GM19395 (cell line): ENCODE measurements around the gene CFAP119.

Experiments
- ATAC-seq: cut with Tn5 transposase; IDR thresholded peaks from one replicate; pipeline ENCODE4 v1.9.1; 2021; ENCODE audit warnings: mild to moderate bottlenecking, moderate library complexity; ENCODE audit not compliant: unreplicated experiment

CFAP119 gene

DNA sequence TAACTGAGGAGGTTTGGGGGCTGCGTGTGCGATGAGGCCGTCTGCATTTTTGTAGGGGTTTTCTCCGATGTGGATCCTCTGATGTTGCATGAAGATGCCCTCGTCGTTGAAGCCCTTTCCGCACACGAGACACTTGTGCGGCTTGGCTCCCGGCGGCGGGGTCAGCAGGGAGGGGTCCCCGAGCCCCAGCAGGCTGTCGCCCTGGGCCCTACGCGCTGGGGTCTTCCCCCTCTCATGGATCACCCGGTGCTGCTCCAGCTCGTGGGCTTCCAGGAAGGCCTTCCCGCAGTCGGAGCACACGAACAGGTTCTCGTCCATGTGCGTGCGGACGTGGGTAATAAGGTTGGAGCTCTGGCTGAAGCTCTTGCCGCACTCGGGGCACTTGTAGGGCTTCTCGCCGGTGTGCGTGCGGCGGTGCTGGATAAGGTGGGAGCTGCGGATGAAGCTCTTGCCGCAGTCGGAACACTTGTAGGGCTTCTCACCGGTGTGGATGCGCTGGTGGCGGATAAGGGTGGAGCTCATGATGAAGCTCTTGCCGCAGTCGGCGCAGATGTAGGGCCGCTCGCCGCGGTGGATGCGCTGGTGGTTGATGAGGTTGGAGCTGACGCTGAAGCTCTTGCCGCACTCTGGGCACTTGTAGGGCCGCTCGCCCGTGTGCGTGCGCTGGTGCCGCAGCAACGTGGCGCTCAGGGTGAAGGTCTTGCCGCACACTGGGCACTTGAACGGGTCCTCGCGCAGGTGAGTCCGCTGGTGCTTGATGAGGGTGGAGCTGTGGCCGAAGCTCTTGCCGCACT, 20.8 kb upstream of the CFAP119 start:
- ATAC-seq, result no peak

DNA sequence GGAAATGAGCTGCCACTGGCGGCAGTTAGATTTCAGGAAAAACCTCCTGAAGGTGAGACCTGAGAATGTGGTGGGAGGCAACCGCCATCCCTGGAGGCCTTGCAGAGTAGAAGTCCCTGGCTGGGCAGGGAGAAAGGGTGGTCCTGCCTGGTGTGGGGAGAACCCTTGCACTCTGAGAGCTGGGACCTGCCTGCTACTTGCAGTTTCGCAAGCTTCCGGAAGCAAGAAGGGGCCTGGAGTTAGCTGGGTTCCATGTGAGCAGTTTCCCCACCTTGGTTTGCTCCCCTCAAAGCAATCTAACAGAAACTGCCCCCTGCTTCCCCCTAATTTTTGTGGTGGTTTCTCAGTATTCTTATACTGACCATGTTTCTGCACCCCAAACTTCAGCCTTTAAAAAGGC, 18.7 kb upstream of the CFAP119 start:
- no peak for ATAC-seq

DNA sequence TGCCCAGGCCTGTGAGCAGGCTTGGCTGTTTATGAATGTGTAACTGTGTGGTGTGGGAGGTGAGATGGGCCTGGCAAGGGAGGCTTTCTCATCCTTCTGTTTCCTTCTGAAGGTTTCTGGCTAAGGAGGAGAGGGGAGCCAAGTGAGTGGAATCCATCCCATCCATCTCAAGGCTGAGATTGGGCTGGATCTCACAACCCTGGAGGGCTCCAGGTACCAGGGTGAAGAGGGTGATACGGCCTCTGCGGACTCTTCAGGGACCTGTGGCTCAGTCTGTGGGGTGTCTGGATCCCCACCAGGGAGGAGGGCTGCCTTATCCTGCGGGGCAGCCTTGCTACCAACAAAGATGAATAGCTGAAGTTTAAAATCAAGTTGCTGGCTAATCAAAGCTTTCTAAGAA, 18.2 kb upstream of the CFAP119 start:
- ATAC-seq, result no peak

DNA sequence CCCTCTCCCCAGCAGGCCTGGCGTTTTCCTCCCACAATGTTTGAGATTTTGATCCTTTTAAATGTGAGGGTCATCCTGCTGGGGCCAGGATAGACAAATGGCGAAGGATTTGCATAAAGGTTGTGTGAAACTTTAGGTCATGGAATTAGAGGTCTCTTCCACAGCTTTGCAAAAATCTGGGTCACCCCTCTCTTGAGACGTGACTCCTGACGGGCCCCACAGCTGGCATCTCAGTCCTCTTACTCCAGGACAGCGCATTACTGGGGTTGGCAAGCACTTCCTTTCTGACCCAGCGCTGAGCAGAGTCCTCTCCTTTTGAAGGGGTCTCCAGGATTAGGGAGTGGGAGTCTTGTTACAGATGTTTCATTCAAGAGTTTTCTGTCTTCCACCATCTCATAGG, 17.7 kb upstream of the CFAP119 start:
- ATAC-seq, result no peak

DNA sequence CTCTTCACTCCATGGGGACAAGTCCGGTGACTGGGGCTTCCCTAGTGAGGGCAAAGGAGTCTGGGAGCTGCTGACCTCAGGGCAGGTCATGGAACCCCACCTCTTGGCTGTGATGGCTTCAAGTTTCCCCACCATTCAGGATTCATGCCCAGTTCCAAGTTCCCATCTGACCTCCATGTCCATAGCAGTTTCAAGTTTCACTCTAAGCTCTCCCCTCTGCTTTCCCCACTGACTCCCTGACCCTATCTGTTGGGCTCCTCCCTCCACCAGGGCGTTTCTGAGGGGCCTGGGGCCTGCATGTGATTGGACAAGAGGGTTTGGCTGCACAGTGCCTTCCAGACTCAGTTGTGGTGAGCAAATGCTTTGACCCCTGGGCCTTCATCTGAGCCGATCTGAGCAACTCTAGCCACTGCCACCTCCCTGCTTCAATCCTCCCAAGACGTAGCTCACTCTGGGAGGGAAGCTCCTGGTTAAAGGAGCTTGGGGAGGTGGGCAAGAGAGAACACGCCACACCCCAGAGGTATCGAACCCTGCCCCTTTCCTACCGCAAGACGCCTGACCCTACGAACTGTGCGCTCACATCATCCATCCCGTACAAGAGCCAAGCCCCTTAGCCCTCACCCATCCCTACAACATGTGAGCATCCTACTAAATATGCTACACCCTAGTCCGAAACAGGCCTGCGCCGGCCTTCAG, 16.8 kb upstream of the CFAP119 start:
- no peak for ATAC-seq

DNA sequence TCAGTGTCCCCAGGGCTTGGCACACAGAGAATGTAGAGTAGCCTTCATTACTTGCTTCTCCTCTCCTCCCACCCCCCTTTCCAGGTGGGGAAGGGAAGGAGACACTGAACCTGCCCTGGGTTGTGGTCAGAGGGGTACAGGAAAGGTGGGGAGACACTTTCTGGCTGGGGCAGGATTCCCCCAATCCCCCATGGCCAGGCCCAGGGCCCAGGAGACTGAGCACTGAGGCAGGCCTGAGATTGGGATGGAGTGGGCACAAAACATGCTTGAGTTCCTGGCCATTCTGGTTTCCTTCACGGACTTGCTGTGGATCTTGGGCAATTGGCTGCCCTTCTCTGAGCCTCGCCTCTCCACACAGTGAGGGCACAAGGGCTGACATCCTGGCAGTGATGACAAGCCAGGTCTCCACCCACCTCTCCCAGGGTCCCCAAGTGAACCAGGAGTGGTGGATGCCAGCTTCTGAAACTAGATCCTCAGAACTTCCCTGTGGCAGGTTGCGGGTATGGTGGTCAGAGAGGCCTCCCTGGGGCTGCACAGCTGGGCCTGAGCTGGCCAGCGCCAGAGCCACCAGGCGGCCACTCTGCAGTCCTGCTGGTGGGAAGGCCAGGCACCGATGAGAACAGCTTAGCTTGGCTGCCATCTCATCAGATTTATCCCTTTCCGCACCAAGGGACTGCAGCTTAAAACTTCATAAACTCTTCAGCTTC, 15.9 kb upstream of the CFAP119 start:
- no peak for ATAC-seq

DNA sequence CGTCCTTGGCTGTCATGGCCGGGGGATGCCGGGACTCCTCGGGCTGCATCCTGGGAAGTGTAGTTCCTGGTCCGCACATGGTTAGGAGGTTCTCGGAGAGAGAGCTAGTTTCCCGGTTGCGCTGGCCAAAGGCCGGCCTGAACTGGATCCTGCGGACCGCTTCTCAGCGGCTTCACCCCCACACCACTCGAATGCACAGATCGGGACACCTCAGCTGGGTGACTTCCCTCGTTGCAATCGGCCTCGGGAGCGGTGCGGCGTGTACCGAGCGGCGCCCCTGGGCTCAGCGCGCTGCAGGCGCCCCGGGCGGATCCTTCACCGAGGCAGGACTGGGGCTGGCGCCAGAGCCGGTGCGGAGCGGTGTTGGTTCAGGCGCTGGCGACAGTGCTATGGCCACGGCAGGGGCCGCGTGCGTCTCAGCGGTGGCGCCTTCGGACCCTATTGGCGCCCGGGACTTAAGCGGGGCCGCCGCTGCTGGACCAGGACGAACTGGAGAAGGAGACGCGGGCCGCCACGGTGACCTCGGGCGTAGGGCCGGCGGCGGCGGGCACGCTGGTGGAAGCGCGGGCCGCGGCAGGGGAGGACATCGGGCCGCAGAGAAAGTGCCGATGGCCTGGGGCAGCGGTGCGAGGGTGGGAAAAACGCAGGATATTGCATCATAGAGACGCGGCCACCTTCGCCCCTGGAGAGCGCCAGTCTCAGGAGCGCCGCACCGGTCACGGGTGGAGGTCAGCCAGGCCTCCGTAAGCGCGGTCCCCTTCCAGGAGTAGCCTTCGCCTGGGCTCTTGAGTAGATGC, 13.7 kb upstream of the CFAP119 start:
- ATAC-seq, result peak; percentile 67

DNA sequence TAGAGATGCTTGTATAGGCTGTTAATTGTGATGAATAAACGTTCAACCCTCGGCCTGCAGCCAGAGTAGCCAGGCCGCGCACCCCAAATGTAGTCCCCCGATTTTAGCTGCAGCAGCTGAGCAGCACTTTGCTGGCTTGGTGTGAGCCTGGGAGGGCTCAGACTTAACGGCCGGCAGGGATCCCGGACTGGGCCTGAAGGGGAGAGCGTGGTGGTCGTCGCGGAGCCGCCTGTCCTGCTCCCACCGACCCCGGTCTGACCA, 13.2 kb upstream of the CFAP119 start:
- no peak for ATAC-seq

DNA sequence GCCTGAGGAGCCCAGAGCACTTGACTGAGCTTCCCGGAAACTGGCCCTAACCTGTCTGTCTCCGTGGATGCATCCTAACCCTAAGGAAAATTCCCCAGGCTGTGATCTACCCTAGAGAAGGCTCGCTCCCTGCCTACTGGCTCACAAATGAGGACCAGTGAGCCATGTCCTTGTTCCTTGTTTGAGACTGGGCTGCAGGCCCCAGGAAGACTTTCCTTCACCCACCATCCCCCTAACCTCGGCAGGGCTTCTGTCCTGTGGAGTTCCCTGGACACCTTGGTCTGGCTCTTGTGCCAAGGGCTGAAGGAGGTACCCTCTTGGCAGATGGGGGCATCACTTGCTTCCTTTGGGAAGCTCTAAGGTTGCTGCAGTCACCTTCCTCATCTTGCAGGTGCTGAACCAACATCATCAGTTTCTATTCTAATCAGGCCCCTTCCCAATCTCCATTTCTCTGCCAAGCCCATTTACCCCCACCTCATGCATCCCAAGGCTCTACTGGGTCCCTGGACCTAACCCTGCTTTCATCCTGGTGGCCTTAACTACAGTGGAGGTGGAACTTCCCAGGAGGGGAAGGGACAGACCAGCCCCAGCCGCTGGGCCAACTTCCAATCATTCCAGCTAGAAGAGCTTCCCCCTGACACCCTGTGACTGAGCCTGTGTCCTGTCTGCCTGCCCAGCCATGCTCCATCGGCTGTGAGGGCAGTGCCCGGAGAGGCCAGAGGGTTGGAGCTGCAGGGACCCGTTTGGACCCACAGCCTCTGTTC, 12.7 kb upstream of the CFAP119 start:
- no peak for ATAC-seq

DNA sequence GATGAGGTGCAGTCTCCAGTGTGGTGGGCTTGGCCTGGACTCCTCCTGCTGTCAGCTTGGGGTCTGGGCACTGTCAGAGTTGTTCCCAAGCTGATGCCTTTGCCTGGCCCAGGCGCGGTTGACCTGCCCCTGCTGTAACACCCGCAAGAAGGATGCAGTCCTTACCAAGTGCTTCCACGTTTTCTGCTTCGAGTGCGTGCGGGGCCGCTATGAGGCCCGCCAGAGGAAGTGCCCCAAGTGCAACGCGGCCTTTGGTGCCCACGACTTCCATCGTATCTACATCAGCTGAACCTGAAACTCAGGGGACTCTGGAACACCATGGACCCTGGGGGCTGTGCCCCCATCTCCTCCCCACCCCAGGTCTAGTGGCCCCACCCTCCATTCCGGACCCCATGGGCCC, 12.0 kb upstream of the CFAP119 start:
- ATAC-seq, result no peak

DNA sequence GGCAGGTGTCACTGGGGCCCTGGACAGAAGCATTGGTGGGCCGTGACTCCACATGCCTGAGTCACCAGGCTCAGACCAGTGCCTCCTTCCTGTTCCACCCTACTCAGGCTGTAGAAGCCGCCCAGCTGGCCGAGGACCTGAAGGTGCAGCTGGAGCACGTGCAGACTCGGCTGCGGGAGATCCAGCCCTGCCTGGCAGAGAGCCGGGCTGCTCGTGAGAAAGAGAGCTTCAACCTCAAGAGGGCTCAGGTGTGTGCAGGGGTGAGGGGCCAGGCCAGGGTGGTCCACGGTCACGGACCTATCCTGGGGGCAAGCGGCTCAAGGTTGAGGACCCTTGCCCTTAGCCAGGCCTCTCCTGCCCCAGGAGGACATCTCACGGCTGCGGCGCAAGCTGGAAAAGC, 9.9 kb upstream of the CFAP119 start:
- no peak for ATAC-seq

DNA sequence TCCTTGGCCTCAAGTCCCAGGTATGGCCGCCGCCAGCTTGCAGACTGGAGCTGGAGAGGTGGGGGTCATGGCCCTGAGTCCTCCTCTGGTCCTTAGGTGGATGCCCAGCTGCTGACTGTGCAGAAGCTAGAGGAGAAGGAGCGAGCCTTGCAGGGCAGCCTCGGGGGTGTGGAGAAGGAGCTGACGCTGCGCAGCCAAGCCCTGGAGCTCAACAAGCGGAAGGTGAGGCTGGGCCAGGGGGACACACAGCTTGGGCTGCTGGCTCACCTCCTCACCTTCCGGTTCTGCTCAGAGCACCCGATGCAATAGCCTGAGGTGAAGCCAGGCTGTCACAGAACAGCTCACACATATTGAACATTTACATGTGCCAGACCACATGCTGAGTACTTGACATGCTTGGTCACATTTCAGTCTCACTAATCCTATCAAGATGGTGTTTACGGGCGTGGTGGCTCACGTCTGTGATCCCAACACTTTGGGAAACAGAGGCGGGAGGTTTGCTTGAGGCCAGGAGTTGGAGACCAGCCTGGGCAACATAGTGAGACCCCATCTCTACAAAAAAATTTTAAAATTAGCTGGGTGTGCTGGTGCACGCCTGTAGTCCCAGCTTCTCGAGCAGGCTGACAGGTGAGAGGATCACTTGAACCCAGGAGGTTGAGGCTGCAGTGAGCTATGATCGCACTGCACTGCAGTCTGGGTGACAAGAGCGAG, 7.7 kb upstream of the CFAP119 start:
- no peak for ATAC-seq

DNA sequence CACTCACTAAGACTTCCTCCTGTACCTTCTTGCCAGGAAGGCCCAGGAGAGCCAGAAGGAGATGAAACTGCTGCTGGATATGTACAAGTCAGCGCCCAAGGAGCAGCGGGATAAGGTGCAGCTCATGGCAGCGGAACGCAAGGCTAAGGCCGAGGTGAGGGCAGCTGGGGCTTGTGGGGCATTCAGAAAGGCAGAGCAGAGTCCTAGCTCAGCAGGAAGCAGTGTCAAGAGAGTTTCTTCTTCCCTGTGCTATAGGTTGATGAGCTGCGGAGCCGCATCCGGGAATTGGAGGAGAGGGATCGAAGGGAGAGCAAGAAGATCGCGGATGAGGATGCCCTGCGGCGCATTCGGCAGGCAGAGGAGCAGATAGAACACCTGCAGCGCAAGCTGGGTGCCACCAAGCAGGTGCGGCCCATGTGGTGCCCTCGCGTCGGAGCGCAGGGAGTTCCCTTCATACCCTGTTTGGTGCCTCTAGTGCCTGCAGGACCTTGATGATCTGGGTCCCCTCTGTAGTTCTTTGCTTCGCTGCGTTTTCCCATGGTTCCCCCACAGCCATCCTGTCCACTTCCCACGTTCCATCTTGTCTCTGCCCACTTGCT, 6.8 kb upstream of the CFAP119 start:
- ATAC-seq, result no peak

DNA sequence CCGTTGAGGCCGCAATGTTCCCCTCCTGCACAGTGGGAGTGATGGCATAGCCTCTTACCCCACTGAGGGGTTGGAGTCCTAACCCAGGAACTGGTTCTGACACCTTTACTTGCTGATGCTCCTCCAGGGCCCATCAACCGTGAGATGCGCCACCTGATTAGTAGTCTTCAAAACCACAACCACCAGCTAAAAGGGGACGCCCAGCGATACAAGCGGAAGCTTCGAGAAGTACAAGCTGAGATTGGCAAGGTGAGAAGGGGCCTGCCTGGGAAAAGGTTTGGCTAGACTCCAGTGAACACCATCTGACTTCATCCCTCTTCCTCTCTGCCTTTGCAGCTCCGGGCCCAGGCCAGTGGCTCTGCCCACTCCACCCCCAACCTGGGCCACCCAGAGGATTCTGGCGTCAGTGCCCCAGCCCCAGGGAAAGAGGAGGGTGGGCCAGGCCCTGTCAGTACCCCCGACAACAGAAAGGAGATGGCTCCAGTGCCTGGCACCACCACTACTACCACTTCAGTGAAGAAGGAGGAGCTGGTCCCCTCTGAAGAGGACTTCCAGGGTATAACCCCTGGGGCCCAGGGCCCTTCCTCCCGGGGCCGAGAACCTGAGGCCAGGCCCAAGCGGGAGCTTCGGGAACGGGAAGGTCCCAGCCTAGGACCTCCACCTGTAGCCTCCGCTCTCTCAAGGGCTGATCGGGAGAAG, 6.1 kb upstream of the CFAP119 start:
- ATAC-seq, result no peak

DNA sequence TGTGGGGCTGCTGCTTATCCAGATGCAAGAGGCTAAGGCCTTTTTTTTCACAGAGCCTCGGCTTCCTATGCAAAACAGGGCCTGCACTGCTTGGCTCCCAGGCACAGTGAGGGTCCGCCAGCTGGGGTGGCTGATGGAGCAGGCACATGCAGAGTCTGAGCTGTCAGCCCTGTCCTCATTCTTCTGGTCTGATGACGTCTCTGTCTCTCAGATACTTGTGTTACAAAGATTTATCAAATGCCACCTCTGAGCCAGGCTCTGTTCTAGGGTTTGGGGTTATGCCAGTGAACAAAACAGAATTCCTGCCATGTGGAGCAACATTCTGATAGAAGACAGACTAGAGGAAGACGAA, 5.0 kb upstream of the CFAP119 start:
- ATAC-seq, result no peak

DNA sequence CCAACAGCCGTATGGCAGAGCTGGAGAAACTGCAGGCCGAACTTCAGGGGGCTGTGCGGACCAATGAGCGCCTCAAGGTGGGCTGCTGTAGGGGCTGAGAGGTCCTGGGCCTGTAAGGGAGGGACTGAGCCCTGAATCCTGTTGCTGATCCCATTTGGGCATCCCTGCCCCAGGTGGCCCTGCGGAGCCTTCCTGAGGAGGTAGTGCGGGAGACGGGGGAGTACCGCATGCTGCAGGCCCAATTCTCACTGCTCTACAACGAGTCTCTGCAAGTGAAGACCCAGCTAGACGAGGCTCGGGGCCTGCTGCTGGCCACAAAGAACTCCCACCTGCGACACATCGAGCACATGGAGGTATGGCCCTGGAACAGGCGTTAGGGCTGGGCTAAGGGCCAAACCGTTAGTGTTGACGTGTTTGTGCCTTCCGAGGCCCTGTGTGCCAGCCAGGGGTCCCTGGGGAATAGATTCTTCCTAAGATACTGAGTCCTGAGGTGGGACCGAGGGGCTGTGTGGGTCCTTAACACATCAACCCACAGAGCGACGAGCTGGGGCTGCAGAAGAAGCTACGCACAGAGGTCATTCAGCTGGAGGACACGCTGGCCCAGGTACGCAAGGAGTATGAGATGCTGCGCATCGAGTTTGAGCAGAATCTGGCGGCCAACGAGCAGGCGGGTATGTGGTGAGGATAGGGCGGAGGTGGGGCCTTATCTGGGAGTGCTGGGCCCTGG, 4.5 kb upstream of the CFAP119 start:
- ATAC-seq, result no peak

DNA sequence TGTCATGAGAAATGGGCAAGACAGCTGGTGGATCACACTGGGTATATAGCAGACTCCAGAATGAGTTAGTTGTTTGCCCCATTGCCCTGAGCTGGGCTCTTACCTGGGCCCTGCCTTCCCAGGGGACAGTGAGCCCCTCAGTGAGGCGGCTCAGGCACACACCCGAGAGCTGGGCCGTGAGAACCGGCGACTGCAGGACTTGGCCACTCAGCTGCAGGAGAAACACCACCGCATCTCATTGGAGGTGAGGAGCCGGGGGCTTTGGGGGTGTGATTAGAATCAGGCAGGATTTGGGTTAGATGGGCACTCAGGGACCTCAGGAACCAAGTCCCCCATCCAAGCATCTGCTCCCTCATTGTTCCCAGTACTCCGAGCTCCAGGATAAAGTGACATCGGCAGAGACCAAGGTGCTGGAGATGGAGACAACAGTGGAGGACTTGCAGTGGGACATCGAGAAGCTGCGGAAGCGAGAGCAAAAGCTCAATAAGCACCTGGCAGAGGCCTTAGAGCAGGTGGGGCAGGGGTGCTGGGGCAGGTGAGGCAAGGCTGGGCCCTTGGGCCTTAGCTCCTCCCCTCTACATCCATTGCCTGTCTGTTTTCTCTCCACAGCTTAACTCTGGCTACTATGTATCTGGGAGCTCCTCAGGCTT, 3.1 kb upstream of the CFAP119 start:
- no peak for ATAC-seq

DNA sequence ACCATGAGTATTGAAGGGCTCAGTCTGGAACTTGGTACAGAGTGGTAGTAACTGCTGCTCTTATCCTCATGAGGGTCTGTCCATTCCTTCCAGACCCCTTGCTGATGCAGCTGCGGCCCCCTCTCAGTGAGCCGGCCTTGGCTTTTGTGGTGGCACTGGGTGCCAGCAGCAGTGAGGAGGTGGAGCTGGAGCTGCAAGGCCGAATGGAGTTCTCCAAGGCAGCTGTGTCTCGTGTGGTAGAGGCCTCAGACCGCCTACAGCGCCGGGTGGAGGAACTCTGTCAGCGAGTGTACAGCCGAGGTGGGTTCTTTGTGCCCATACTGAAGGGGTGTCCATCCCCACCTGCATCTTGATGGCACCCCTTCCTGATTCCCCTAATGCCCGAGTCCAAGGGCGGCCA, 2.2 kb upstream of the CFAP119 start:
- no peak for ATAC-seq
